IMR-90 (cell line): ENCODE measurements around the gene APOBEC3B.

ENCODE experiments used
- CTCF ChIP-seq: conservative IDR thresholded peaks from 2 replicates; pipeline ENCODE4 v1.5.1; 2012; ENCODE audit warnings: mild to moderate bottlenecking, low read depth, low read length, improper control_type of control experiment
- MAFK ChIP-seq: IDR thresholded peaks from 2 replicates; pipeline ENCODE4 v1.6.1; 2012; ENCODE audit warnings: low read depth, low read length, improper control_type of control experiment
- MXI1 ChIP-seq: IDR thresholded peaks from 2 replicates; pipeline ENCODE4 v1.6.1; 2012; ENCODE audit warnings: low read depth, mild to moderate bottlenecking, low read length, moderate library complexity, borderline replicate concordance
- POLR2A ChIP-seq: IDR thresholded peaks from 2 replicates; pipeline ENCODE4 v1.6.1; 2012; ENCODE audit warnings: mild to moderate bottlenecking, low read depth, low read length
- RFX5 ChIP-seq: IDR thresholded peaks from 2 replicates; pipeline ENCODE4 v1.8.0; 2012; ENCODE audit warnings: low read depth, mild to moderate bottlenecking, low read length, moderate library complexity

GRCh38 chr22:38943882-38944281, 38.3 kb upstream of the APOBEC3B start:
- no peak for TF ChIP-seq RFX5
- TF ChIP-seq CTCF: no peak
- no peak for TF ChIP-seq POLR2A
- no peak for TF ChIP-seq MAFK
- no peak for TF ChIP-seq MXI1
